Ovary (tissue), 9 donors: Measurements from ENCODE around the gene CXorf49. TPM values are rescaled to one million over a fixed set of nuclear protein-coding genes. Genes with fewer than 3 reads are reported as not detected.
"Not testable (repeated sequence)": the region's sequence is repeated elsewhere in the genome, so short reads cannot be mapped to it uniquely, and the experiment has no call there.

ENCODE experiments used
- DNase-seq, 5 donors: peaks; one replicate each; pipeline ENCODE4 v3.0.0-alpha.2; 2019 to 2020
- H3K27ac ChIP-seq, 2 donors: fragments of 200-600 bp; one replicate each; pipeline versions ENCODE4 v1.5.1 to v1.8.0; 2019 to 2022
- H3K27me3 ChIP-seq: fragments of 200-600 bp; one replicate; pipeline ENCODE4 v1.8.0; 2022
- H3K36me3 ChIP-seq: fragments of 200-600 bp; sonication (generic); one replicate; pipeline ENCODE4 v1.5.1; 2019
- H3K4me1 ChIP-seq: one replicate; pipeline ENCODE4 v1.8.1; 2013; ENCODE audit warnings: mild to moderate bottlenecking, moderate library complexity; ENCODE audit not compliant: insufficient read depth
- H3K4me3 ChIP-seq: fragments of 200-600 bp; sonication (generic); one replicate; pipeline ENCODE4 v1.5.1; 2017
- H3K9me3 ChIP-seq, 2 donors: fragments of 200-600 bp in 1 of 2; sonication (generic) in 1 of 2; one replicate each; pipeline versions ENCODE4 v1.5.1 to v1.8.1; 2013 to 2019; ENCODE audit warnings: mild to moderate bottlenecking in 1 of 2, moderate library complexity in 1 of 2
- CTCF ChIP-seq, 3 donors: fragments of 450-650 bp in 2 of 3; fragments of 200-600 bp in 1 of 3; IDR thresholded peaks; one replicate each; pipeline versions ENCODE4 v1.5.1 to v1.8.0; 2016 to 2022; ENCODE audit warnings: antibody characterized with exemption in 3 of 3, mild to moderate bottlenecking in 1 of 3
- EP300 ChIP-seq: sonication (generic); formaldehyde crosslinking; IDR thresholded peaks from one replicate; pipeline ENCODE4 v1.6.1; 2017; ENCODE audit warnings: antibody characterized with exemption
- POLR2A ChIP-seq: fragments of 450-650 bp; IDR thresholded peaks from one replicate; pipeline ENCODE4 v1.6.1; 2017; ENCODE audit warnings: antibody characterized with exemption, mild to moderate bottlenecking, moderate library complexity
- WGBS, 3 donors: extraction: QIAGEN DNeasy Blood & Tissue Kit in 1 of 3; methylation state at CpG; one replicate each; pipeline versions ENCODE4 v1.1.5 to v1.1.7; 2013 to 2017; 5-methylcytosine and 5-hydroxymethylcytosine counted together
- intact Hi-C, 4 donors: fragments of 100-400 bp; cut with DNase I; formaldehyde crosslinking; loops; one replicate each; pipeline versions ENCODE4 v1.11.0 to v1.15.1; 2022 to 2023
- polyA plus RNA-seq, 2 donors: library from polyadenylated mRNA; stranded (reverse); fragments of 200-250 nt in 1 of 2; fragments of 350-450 nt in 1 of 2; fragmentation: Illumina TruSeq in 1 of 2; extraction: RNeasy Lipid Tissue Mini Kit (QIAGEN cat#74804) in 1 of 2; gene quantifications; one replicate each; pipeline ENCODE4 v1.2.3, GENCODE V29; 2013 to 2014
- total RNA-seq, 7 donors: library from RNA; depleted of rRNA in 2 of 7; stranded (reverse); fragments of >200 nt in 2 of 7; fragmentation: NEBNext Ultra II Directional in 3 of 7; extraction: Animal tissue kit (Norgen Biotek cat#: 25700) in 3 of 7; gene quantifications; one replicate each; pipeline versions ENCODE4 v1.1.0 to v1.2.4, GENCODE V29; 2016 to 2023
- donor health status: DM: no; HTN: no; CAD: no; lungs with moderate emphysema.
- donor health status: DM: no; HTN: no; CAD: no.
- donor health status: Bipolar disorder and iron deficiency.
- donor health status: DM: yes; HTN: yes; CAD: no.
- donor health status: DM: no; HTN: no; CAD: no.
- donor health status: DM: yes; HTN: yes; CAD: no.

CXorf49 gene
- total and polyA plus RNA-seq, 9 donors, result not detected

- intact Hi-C loops, H3K9me3 ChIP-seq, DNase-seq, H3K4me1 ChIP-seq, H3K36me3 ChIP-seq, H3K4me3 ChIP-seq, H3K27me3 ChIP-seq, H3K27ac ChIP-seq: not testable (repeated sequence)
- no CpG with 5 or more reads among the region's 4 CpGs for WGBS, 3 donors
Measured at GRCh38 chrX:71699023-71699344, 19.1 kb downstream of the CXorf49 start.

- H3K4me3 ChIP-seq, H3K4me1 ChIP-seq, H3K9me3 ChIP-seq, H3K27me3 ChIP-seq, H3K36me3 ChIP-seq, DNase-seq, H3K27ac ChIP-seq, intact Hi-C loops: not testable (repeated sequence)
- WGBS, 3 donors, result no CpG with 5 or more reads among the region's 12 CpGs
Measured at GRCh38 chrX:71698299-71699022, 19.6 kb downstream of the CXorf49 start.

- not testable (repeated sequence) for H3K4me3 ChIP-seq, H3K36me3 ChIP-seq
- no CpG with 5 or more reads among the region's 17 CpGs for WGBS, 3 donors
Measured at GRCh38 chrX:71697466-71698298, 20.4 kb downstream of the CXorf49 start.

GRCh38 chrX:71696641-71697465, 21.2 kb downstream of the CXorf49 start:
- DNase-seq, H3K27me3 ChIP-seq, H3K36me3 ChIP-seq, H3K9me3 ChIP-seq, H3K27ac ChIP-seq, intact Hi-C loops, H3K4me3 ChIP-seq, H3K4me1 ChIP-seq: not testable (repeated sequence)
- no CpG with 5 or more reads among the region's 24 CpGs for WGBS, 3 donors

More at GRCh38 chrX:71697466-71698298, 20.4 kb downstream of the CXorf49 start:
- H3K9me3 ChIP-seq, H3K27ac ChIP-seq, H3K4me1 ChIP-seq, H3K27me3 ChIP-seq, DNase-seq, intact Hi-C loops: not testable (repeated sequence)

GRCh38 chrX:71679575-71680207, 38.4 kb downstream of the CXorf49 start:
- no peak overlapping the region for H3K27ac ChIP-seq
- no peaks in the 10 kb centered on the region for H3K27me3 ChIP-seq
- no peak overlapping the region for H3K4me3 ChIP-seq
- no peaks in the 10 kb centered on the region for H3K4me1 ChIP-seq
- intact Hi-C loops, result no loop called here
- H3K36me3 ChIP-seq, result no peaks in the 10 kb centered on the region
- TF ChIP-seq CTCF (IDR thresholded peaks at IDR 0.05), result no peak
- no peak for TF ChIP-seq POLR2A
- TF ChIP-seq EP300, result no peak
- 83 to 93% (median 90%) methylated on average over 4 of the region's 4 CpGs for WGBS, 3 donors
- no peaks in the 10 kb centered on the region for H3K9me3 ChIP-seq
- DNase-seq, result no peak

- DNase-seq, H3K9me3 ChIP-seq, H3K4me1 ChIP-seq, H3K27me3 ChIP-seq, H3K36me3 ChIP-seq, H3K4me3 ChIP-seq, H3K27ac ChIP-seq, intact Hi-C loops: not testable (repeated sequence)
- WGBS, 3 donors, result 65 to 79% (median 74%) methylated on average over 5 to 6 of the region's 6 CpGs
Measured at GRCh38 chrX:71677195-71677594, 40.9 kb downstream of the CXorf49 start.

GRCh38 chrX:71676068-71676795, 41.9 kb downstream of the CXorf49 start:
- H3K4me3 ChIP-seq, H3K4me1 ChIP-seq, H3K36me3 ChIP-seq, H3K27me3 ChIP-seq, intact Hi-C loops, H3K27ac ChIP-seq, H3K9me3 ChIP-seq: not testable (repeated sequence)
- WGBS, 3 donors, result 83 to 88% (median 83%) methylated on average over 29 to 43 of the region's 43 CpGs
- DNase-seq, result peak in 2 of 5 donors; percentile 11 to 22

GRCh38 chrX:71675636-71676035, 42.4 kb downstream of the CXorf49 start:
- intact Hi-C loops, H3K9me3 ChIP-seq, H3K4me1 ChIP-seq, H3K4me3 ChIP-seq, H3K27me3 ChIP-seq, H3K27ac ChIP-seq, H3K36me3 ChIP-seq: not testable (repeated sequence)
- WGBS, 3 donors, result 93 to 97% (median 95%) methylated on average over 23 of the region's 23 CpGs
- peak in 1 of 5 donors; percentile 3 for DNase-seq
